Endothelial cell of umbilical vein (primary cell): ENCODE measurements around the gene TGM4. TPM values are rescaled to one million over a fixed set of nuclear protein-coding genes. Genes with fewer than 3 reads are reported as not detected.

Source experiments
- BruUV-seq: library from RNA; stranded (reverse); fragments of 400-500 nt; replicated peaks from 2 replicates; lab custom pipeline; 2021; lab: Mats Ljungman, UMichigan
- CTCF ChIA-PET: fragments of 300-600, 350-600 bp; sonication (Branson Sonifier 250); formaldehyde crosslinking; loops from one replicate; lab custom pipeline; 2021; ENCODE audit warnings: antibody characterized with exemption, inconsistent platforms; lab: Charles Lee
- POLR2A ChIA-PET: fragments of 300-600, 350-600 bp; sonication (Branson Sonifier 250); formaldehyde crosslinking; loops from one replicate; lab custom pipeline; 2021; ENCODE audit warnings: antibody characterized with exemption, inconsistent platforms; lab: Charles Lee
- DNase-seq: peaks from one replicate; pipeline ENCODE4 v3.0.0-alpha.2; 2011; ENCODE audit warnings: low read depth, low spot score
- FAIRE-seq: peaks from 2 replicates; lab custom pipeline; 2011; peaks lifted over from hg19 to GRCh38; lab: Jason Lieb, UNC
- H2AFZ ChIP-seq: 2 replicates; pipeline ENCODE4 v1.6.0; 2012; ENCODE audit warnings: low read depth, low read length, control low read depth, inconsistent platforms
- H3K27ac ChIP-seq: 2 replicates; pipeline ENCODE4 v1.5.1; 2011; ENCODE audit warnings: low read depth, mild to moderate bottlenecking, control low read depth, low read length, moderate library complexity; ENCODE audit not compliant: insufficient read depth
- H3K27me3 ChIP-seq, 2 experiments: 2 replicates each; pipeline versions ENCODE4 v1.6.0 to v1.6.1; 2011; ENCODE audit warnings: low read length in 2 of 2, mixed read lengths in 1 of 2; ENCODE audit not compliant: control insufficient read depth in 2 of 2, insufficient read depth in 2 of 2
- H3K36me3 ChIP-seq, 2 experiments: 2 replicates in 1 of 2; 3 replicates in 1 of 2; pipeline ENCODE4 v1.5.1; 2011; ENCODE audit warnings: low read length in 2 of 2, mild to moderate bottlenecking in 1 of 2, moderate library complexity in 1 of 2; ENCODE audit not compliant: control insufficient read depth in 2 of 2, insufficient read depth in 2 of 2; ENCODE audit errors: extremely low read depth in 1 of 2
- H3K4me1 ChIP-seq: 3 replicates; pipeline ENCODE4 v1.5.1; 2011; ENCODE audit warnings: mild to moderate bottlenecking, low read length; ENCODE audit not compliant: control insufficient read depth, insufficient read depth; ENCODE audit errors: extremely low read depth
- H3K4me2 ChIP-seq: 2 replicates; pipeline ENCODE4 v1.6.1; 2011; ENCODE audit warnings: low read length, control low read depth, mixed read lengths; ENCODE audit not compliant: insufficient read depth
- H3K4me3 ChIP-seq, 3 experiments: fragments of 200-600 bp in 1 of 3; sonication (generic), shearing (Covaris generic) in 1 of 3; replicated peaks in 1 of 3; 2 replicates each; pipeline ENCODE4 v1.5.1; 2011 to 2016; ENCODE audit warnings: control low read depth in 3 of 3, low read length in 3 of 3, mild to moderate bottlenecking in 2 of 3, inconsistent platforms in 1 of 3, low read depth in 1 of 3, moderate library complexity in 1 of 3; ENCODE audit not compliant: insufficient read depth in 1 of 3
- H3K79me2 ChIP-seq: 2 replicates; pipeline ENCODE4 v1.6.0; 2012; ENCODE audit warnings: low read length, inconsistent platforms; ENCODE audit not compliant: control insufficient read depth, insufficient read depth
- H3K9ac ChIP-seq: replicated peaks from 2 replicates; pipeline ENCODE3; 2011; ENCODE audit warnings: low read length, control low read depth; ENCODE audit not compliant: insufficient read depth; ENCODE audit errors: extremely low read depth
- H3K9me1 ChIP-seq: replicated peaks from 3 replicates; pipeline ENCODE4 v1.6.0; 2011; ENCODE audit warnings: mild to moderate bottlenecking, low read length; ENCODE audit not compliant: control insufficient read depth, insufficient read depth; ENCODE audit errors: extremely low read depth
- H3K9me3 ChIP-seq: replicated peaks from 2 replicates; pipeline ENCODE4 v1.5.1; 2012; ENCODE audit warnings: low read length, inconsistent platforms; ENCODE audit not compliant: control insufficient read depth, insufficient read depth
- H4K20me1 ChIP-seq: replicated peaks from 2 replicates; pipeline ENCODE3; 2011; ENCODE audit warnings: mild to moderate bottlenecking, low read length; ENCODE audit not compliant: control insufficient read depth, insufficient read depth; ENCODE audit errors: extremely low read depth
- EZH2 ChIP-seq: IDR thresholded peaks from 2 replicates; pipeline ENCODE4 v1.6.1; 2012; ENCODE audit warnings: borderline replicate concordance, low read depth, mild to moderate bottlenecking, moderate library complexity, low read length, inconsistent platforms; ENCODE audit not compliant: severe bottlenecking
- MAX ChIP-seq: IDR thresholded peaks from 2 replicates; pipeline ENCODE4 v1.6.1; 2011; ENCODE audit not compliant: insufficient read depth, insufficient read length
- POLR2A ChIP-seq: IDR thresholded peaks from 2 replicates; pipeline ENCODE4 v1.6.1; 2012; ENCODE audit warnings: low read depth, mild to moderate bottlenecking, control low read depth, low read length
- POLR2AphosphoS5 ChIP-seq: IDR thresholded peaks from 2 replicates; pipeline ENCODE4 v1.6.1; 2012; ENCODE audit warnings: low read depth, mild to moderate bottlenecking, control low read depth, low read length, moderate library complexity; ENCODE audit not compliant: insufficient read depth
- dilution Hi-C: fragments of 300-500 bp; cut with MboI; formaldehyde crosslinking; loops from one replicate; pipeline ENCODE4 v1.15.0; 2019; ENCODE audit warnings: low sequenced_read_pairs; ENCODE audit not compliant: extremely low pct_ligation_motif_present
- intact Hi-C: fragments of 100-400 bp; cut with micrococcal nuclease; formaldehyde crosslinking; loops from one replicate; pipeline ENCODE4 v1.10.0; 2022
- polyA plus RNA-seq, 4 experiments: library from polyadenylated mRNA; depleted of rRNA in 3 of 4; stranded (reverse) in 3 of 4; unstranded in 1 of 4; fragments of >200 nt; gene quantifications; 2 replicates each; pipeline versions ENCODE4 v1.2.1 to v1.2.3, GENCODE V29; 2011 to 2012; ENCODE audit warnings: missing spikeins in 1 of 4
- total RNA-seq: library from RNA; stranded (reverse); gene quantifications from 2 replicates; pipeline ENCODE4 v1.2.3, GENCODE V29; 2021

Gene TGM4
- total and polyA plus RNA-seq, 2 donors (not counting 3 experiments of a cell fraction or from before 2014, with no cell fraction given): 0.11 to 0.24 TPM

DNA sequence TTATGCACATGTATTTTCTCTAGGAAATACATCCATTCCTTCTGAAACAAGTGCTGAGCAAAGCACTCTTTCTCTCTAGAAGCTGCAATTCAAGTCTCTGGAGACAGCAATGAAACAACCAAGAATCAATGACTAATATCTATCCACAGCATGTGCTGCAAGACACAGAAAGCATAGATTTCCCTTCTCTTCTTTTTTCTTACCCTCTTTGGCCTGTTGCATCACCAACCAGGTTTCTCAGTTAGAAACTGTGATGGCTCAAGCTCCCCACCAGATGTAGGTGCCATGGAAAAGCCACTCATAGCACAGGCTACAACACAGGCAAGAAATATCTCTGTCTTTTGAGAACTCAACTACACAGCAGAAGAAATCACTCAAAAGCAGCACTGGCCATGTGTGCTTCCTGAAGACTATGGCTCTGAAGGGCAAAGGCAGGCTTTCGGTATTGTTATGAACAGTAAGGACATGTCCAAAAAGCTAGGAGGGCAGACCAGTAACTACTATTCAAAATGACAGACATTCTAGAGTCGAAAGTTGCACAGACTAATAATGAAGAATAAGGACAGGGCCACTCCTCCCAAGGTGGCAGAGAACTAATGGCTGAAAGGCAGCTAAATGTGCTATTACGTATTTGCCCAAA, 86.1 kb downstream of the TGM4 start:
- POLR2A ChIA-PET: no interaction called here
- H3K4me1 ChIP-seq: peaks cover 7% of the 10 kb centered on the region
- no peak overlapping the region for H3K27ac ChIP-seq
- H3K79me2 ChIP-seq: peaks cover 26% of the 10 kb centered on the region
- H3K36me3 ChIP-seq: peaks cover 0 to 5% of the 10 kb centered on the region in 2 experiments
- dilution Hi-C loops (no loop called here), intact Hi-C loops (no loop called here)
- H3K4me3 ChIP-seq: no peak overlapping the region
- no peak for TF ChIP-seq MAX
- no peaks in the 10 kb centered on the region for H3K9me3 ChIP-seq
- no peaks in the 10 kb centered on the region for H3K27me3 ChIP-seq
- CTCF ChIA-PET: no interaction called here
- BruUV-seq: no TSS peak
- DNase-seq (no peak), FAIRE-seq (no peak)
- H3K4me2 ChIP-seq: no peak overlapping the region
- H2AFZ ChIP-seq: no peak overlapping the region
- no peak overlapping the region for H3K9ac ChIP-seq
- H3K9me1 ChIP-seq: no peaks in the 10 kb centered on the region
- H4K20me1 ChIP-seq: no peaks in the 10 kb centered on the region

GRCh38 chr3:44961888-44962287, 87.5 kb downstream of the TGM4 start:
- Histone ChIP-seq H3K9me1 (no peaks in the 10 kb centered on the region), H3K9me3 (no peaks in the 10 kb centered on the region), H3K4me3 (no peak overlapping the region), H4K20me1 (no peaks in the 10 kb centered on the region), H3K4me2 (no peak overlapping the region), H2AFZ (no peak overlapping the region), H3K4me1 (peaks cover 3% of the 10 kb centered on the region), H3K27me3 (no peaks in the 10 kb centered on the region), H3K9ac (no peak overlapping the region), H3K79me2 (peaks cover 29% of the 10 kb centered on the region), H3K27ac (no peak overlapping the region), H3K36me3 (peaks cover 0 to 5% of the 10 kb centered on the region in 2 experiments)
- dilution Hi-C loops: no loop called here
- no peak for TF ChIP-seq POLR2A
- no peak for TF ChIP-seq EZH2
- no peak for TF ChIP-seq POLR2AphosphoS5
- BruUV-seq: no TSS peak
- intact Hi-C loops: no loop called here
- FAIRE-seq (no peak), DNase-seq (no peak)
- CTCF ChIA-PET: no interaction called here
- POLR2A ChIA-PET: no interaction called here
